Measurements from ENCODE around the gene NUP85. TPM values are rescaled to one million over a fixed set of nuclear protein-coding genes. Genes with fewer than 3 reads are reported as not detected.

The NUP85 gene
- total RNA-seq, 3 donors from 2014 or later, result 37.1 to 40.2 (median 37.7) TPM

DNA sequence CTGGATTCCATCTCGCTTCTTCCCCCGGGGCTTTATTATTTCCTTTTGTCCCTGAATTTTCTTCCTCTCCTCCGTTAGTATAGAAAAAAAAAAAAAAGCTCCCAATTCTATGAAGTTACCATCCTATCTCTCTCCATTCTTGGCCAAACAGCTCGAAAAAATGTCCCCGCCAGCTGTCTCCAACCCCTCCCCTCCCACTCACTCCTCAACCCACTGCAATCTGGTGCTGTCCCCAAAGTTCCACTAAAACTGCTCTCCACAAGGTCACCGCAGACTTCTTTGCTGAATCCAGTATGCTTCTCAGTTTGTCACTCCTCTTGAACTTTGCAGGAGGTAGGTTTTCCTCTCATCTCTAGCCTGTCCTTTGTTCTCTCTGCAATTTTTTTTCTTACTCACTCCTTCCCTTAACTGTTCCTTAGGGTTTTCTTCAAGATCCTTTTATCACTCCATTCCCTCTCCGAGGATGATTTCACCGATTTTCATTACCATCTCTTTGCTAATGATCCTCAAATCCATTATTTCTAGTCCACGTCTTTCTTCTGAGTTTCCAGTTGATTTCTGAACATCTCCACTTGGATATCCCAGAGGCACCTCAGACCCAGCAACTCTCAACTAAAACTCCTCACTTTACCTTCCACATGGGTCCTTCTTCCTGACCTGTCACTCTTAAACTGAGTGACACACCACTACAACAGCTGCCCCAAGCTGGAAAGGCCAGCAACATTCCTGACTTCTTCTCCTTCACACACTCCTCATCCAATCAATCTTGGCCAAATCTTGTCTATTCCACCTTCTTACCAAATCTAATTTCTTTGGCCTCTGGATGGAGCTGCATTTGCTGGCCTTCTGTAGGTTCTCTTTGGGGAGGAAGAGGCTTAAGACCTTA, 21.2 kb upstream of the NUP85 start:
- Histone ChIP-seq H3K4me3 (no peak overlapping the region), H3K9me3 (no peaks in the 10 kb centered on the region), H3K36me3 (no peaks in the 10 kb centered on the region), H3K4me1 (peaks cover 0 to 6% of the 10 kb centered on the region in 2 donors), H3K27me3 (no peaks in the 10 kb centered on the region), H3K27ac (peak overlapping the region in 1 of 2 donors; percentile 99)
- intact Hi-C loops (cut with DNase I; ENCODE audit: low total_unique reads), result no loop called here
- no peak for DNase-seq (ENCODE audit: low spot score in 2 of 2)
- no peak for TF ChIP-seq POLR2AphosphoS5 (IDR thresholded peaks at IDR 0.05)

DNA sequence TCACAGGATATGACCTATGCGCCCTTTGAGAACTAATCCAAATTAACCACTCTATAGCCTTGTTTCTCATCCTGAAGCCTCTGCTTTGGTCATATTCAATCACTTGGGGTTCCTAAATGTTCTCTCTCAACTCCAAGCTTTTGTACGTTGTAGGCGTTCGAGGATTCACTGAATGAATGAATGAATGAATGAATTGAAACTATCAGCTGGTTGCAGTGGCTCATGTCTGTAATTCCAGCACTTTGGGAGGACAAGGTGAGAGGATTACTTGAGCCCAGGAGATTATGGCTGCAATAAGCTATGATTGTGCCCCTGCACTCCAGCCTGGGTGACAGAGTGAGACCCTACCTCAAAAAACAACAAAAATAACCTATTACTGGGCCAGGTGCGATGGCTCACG, 16.9 kb upstream of the NUP85 start:
- no peaks in the 10 kb centered on the region for H3K9me3 ChIP-seq
- H3K4me3 ChIP-seq, result no peak overlapping the region
- intact Hi-C loops (cut with DNase I; ENCODE audit: low total_unique reads), result no loop called here
- H3K36me3 ChIP-seq, result no peaks in the 10 kb centered on the region
- no peak overlapping the region for H3K27ac ChIP-seq
- TF ChIP-seq, protein P1, sequence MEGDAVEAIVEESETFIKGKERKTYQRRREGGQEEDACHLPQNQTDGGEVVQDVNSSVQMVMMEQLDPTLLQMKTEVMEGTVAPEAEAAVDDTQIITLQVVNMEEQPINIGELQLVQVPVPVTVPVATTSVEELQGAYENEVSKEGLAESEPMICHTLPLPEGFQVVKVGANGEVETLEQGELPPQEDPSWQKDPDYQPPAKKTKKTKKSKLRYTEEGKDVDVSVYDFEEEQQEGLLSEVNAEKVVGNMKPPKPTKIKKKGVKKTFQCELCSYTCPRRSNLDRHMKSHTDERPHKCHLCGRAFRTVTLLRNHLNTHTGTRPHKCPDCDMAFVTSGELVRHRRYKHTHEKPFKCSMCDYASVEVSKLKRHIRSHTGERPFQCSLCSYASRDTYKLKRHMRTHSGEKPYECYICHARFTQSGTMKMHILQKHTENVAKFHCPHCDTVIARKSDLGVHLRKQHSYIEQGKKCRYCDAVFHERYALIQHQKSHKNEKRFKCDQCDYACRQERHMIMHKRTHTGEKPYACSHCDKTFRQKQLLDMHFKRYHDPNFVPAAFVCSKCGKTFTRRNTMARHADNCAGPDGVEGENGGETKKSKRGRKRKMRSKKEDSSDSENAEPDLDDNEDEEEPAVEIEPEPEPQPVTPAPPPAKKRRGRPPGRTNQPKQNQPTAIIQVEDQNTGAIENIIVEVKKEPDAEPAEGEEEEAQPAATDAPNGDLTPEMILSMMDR (IDR thresholded peaks at IDR 0.05), result no peak
- TF ChIP-seq POLR2A (IDR thresholded peaks at IDR 0.05), result no peak
- no peak for TF ChIP-seq POLR2AphosphoS5 (IDR thresholded peaks at IDR 0.05)
- H3K4me1 ChIP-seq, result no peaks in the 10 kb centered on the region
- no peak for DNase-seq (ENCODE audit: low spot score in 2 of 2)
- no peaks in the 10 kb centered on the region for H3K27me3 ChIP-seq

DNA sequence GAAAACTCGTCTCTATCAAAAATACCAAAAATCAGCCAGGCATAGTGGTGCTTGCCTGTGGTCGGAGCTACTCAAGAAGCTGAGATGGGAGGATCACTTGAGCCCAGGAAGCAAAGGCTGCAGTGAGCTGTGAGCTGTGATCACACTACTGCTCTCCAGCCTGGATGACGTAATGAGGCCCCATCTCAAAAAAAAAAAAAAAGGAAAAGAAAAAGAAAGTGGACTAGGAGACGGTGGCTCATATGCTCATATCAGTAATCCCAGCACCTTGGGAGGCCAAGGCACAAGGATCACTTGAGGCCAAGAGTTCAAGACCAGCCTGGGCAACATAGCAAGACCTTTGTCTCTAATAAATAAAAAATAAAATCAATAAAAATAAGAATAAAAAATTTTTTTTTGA, 13.9 kb upstream of the NUP85 start:
- intact Hi-C loops (cut with DNase I; ENCODE audit: low total_unique reads), result loop anchor here (10.0 kb wide), 1 partner anchor 77 kb away; no protein-coding TSS in a partner anchor
- Histone ChIP-seq H3K36me3 (no peaks in the 10 kb centered on the region), H3K27ac (no peak overlapping the region), H3K27me3 (no peaks in the 10 kb centered on the region), H3K9me3 (no peaks in the 10 kb centered on the region), H3K4me3 (no peak overlapping the region), H3K4me1 (no peaks in the 10 kb centered on the region)
- DNase-seq (ENCODE audit: low spot score in 2 of 2), result no peak
- no peak for TF ChIP-seq POLR2A (IDR thresholded peaks at IDR 0.05)
- no peak for TF ChIP-seq POLR2AphosphoS5 (IDR thresholded peaks at IDR 0.05)
- TF ChIP-seq, protein P1 (IDR thresholded peaks at IDR 0.05), result no peak

DNA sequence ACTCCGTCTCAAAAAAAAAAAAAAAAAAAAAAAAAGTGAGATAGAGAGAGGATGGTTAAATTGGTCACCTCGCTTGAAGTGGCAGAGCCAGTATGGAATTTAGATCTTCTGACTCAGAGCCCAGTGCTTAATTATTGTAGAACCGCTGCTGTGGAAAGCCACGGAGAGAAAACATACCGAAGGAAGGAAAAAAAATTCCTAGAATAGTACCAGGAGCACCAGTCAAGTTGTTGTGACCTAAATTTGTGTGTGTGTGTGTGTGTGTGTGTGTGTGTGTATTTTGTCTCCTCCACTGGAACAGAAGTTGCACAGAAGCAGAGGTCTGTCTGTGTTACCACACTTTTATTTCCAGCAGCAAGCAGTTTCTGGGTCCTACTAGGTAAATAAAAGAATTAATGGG, 10.6 kb upstream of the NUP85 start:
- Histone ChIP-seq H3K27me3 (no peaks in the 10 kb centered on the region), H3K4me3 (no peak overlapping the region), H3K36me3 (no peaks in the 10 kb centered on the region), H3K27ac (no peak overlapping the region), H3K9me3 (no peaks in the 10 kb centered on the region), H3K4me1 (no peaks in the 10 kb centered on the region)
- TF ChIP-seq, protein P1 (IDR thresholded peaks at IDR 0.05), result no peak
- TF ChIP-seq POLR2A (IDR thresholded peaks at IDR 0.05), result no peak
- no peak for TF ChIP-seq POLR2AphosphoS5 (IDR thresholded peaks at IDR 0.05)
- DNase-seq (ENCODE audit: low spot score in 2 of 2), result no peak
- intact Hi-C loops (cut with DNase I; ENCODE audit: low total_unique reads), result loop anchor here (10.0 kb wide), 1 partner anchor 80 kb away; no protein-coding TSS in a partner anchor

DNA sequence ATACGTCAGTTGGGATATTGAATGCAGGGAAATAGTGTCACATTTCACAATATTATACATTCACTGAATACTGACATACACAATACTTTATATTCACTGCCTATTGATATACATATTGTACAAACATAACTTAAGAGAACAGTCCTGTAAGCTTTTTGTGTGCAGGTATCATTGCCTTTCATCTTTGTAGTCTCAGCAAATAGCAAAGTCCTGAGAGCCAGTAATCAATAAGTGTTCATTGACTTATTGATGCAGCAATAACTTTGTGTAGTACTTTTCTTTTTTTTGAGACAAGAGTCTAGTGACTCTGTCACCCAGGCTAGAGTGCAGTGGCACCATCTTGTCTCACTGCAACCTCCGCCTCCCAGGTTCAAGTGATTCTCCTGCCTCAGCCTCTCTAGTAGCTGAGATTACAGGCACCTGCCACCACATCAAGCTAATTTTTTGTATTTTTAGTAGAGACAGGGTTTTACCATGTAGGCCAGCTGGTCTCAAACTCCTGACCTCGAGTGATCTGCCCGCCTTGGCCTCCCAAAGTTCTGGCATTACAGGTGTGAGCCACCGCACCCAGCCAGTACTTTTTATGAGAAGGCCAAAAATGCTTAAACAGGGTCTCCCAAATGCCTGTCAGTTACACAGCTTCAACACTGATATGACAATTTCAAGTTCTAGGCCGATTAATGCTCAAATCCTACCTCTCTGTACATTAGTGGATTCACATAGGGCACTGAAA, 5.4 kb upstream of the NUP85 start:
- TF ChIP-seq POLR2A (IDR thresholded peaks at IDR 0.05) (no peak), POLR2AphosphoS5 (IDR thresholded peaks at IDR 0.05) (no peak)
- TF ChIP-seq, protein P1 (IDR thresholded peaks at IDR 0.05), result no peak
- DNase-seq (ENCODE audit: low spot score in 2 of 2), result no peak
- H3K36me3 ChIP-seq, result no peaks in the 10 kb centered on the region
- H3K9me3 ChIP-seq, result no peaks in the 10 kb centered on the region
- no peaks in the 10 kb centered on the region for H3K27me3 ChIP-seq
- intact Hi-C loops (cut with DNase I; ENCODE audit: low total_unique reads), result loop anchor here (10.0 kb wide), 1 partner anchor 85 kb away; no protein-coding TSS in a partner anchor
- no peak overlapping the region for H3K27ac ChIP-seq
- H3K4me1 ChIP-seq, result no peaks in the 10 kb centered on the region
- no peak overlapping the region for H3K4me3 ChIP-seq
